K562 (cell line): ENCODE data around the gene FKBP3. TPM values are rescaled to one million over a fixed set of nuclear protein-coding genes. Genes with fewer than 3 reads are reported as not detected.

Experiments used
- ATAC-seq: fragments of 200-7000 bp; cut with Tn5 transposase; 3 replicates; pipeline ENCODE4 v1.9.1; 2020; ENCODE audit warnings: moderate library complexity
- BruUV-seq: library from RNA; stranded (reverse); fragments of 400-500 nt; replicated peaks from 2 replicates; lab custom pipeline; 2021; lab: Mats Ljungman, UMichigan
- CTCF ChIA-PET: fragments of 300-600 bp; formaldehyde crosslinking; extraction: SDS; loops from one replicate; lab custom pipeline; 2021; ENCODE audit warnings: low intra/inter-chr PET ratio; lab: Yijun Ruan, JAX
- POLR2A ChIA-PET: fragments of 300-600, 350-650 bp; sonication (Branson Sonifier 250); formaldehyde crosslinking; extraction: SDS; loops from one replicate; lab custom pipeline; 2021; ENCODE audit warnings: antibody characterized with exemption, inconsistent platforms; lab: Yijun Ruan, JAX
- DNase-seq, 4 experiments: peaks; one replicate each; pipeline versions ENCODE4 v3.0.0 to v3.0.0-alpha.2; 2011 to 2018; ENCODE audit warnings: low spot score in 3 of 4, mixed read lengths in 3 of 4; ENCODE audit errors: extremely low read depth in 1 of 4
- FAIRE-seq: peaks from 2 replicates; lab custom pipeline; 2011; peaks lifted over from hg19 to GRCh38; lab: Jason Lieb, UNC
- H2AFZ ChIP-seq: 2 replicates; pipeline ENCODE4 v1.6.0; 2011; ENCODE audit warnings: low read depth, low read length, control low read depth, inconsistent platforms
- H3K27ac ChIP-seq: fragments of 200-600 bp; 3 replicates; pipeline ENCODE4 v1.8.0; 2011; ENCODE audit warnings: low read depth, mild to moderate bottlenecking, control low read depth, inconsistent platforms, low read length, moderate library complexity, mixed read lengths; ENCODE audit errors: extremely low read depth
- H3K27me3 ChIP-seq, 2 experiments: fragments of 300-600 bp in 1 of 2; 2 replicates in 1 of 2; 3 replicates in 1 of 2; pipeline versions ENCODE4 v1.6.0 to v1.8.0; 2011; ENCODE audit warnings: inconsistent platforms in 2 of 2, low read length in 2 of 2, mild to moderate bottlenecking in 1 of 2, mixed read lengths in 1 of 2, moderate library complexity in 1 of 2; ENCODE audit not compliant: control insufficient read depth in 2 of 2, insufficient read depth in 2 of 2
- H3K36me3 ChIP-seq: fragments of 300-600 bp; 3 replicates; pipeline ENCODE4 v1.8.0; 2011; ENCODE audit warnings: mild to moderate bottlenecking, low read length, inconsistent platforms; ENCODE audit not compliant: control insufficient read depth, insufficient read depth
- H3K4me1 ChIP-seq, 2 experiments: fragments of 200-600 bp in 1 of 2; replicated peaks in 1 of 2; 2 replicates in 1 of 2; 3 replicates in 1 of 2; pipeline versions ENCODE4 v1.5.1 to v1.8.0; 2011; ENCODE audit warnings: inconsistent platforms in 2 of 2, low read length in 2 of 2, mild to moderate bottlenecking in 1 of 2, mixed read lengths in 1 of 2, moderate library complexity in 1 of 2; ENCODE audit not compliant: control insufficient read depth in 2 of 2, insufficient read depth in 2 of 2
- H3K4me2 ChIP-seq: 2 replicates; pipeline ENCODE4 v1.6.1; 2011; ENCODE audit warnings: low read length, control low read depth, inconsistent platforms, mixed read lengths; ENCODE audit not compliant: insufficient read depth
- H3K4me3 ChIP-seq: fragments of 200-600 bp; sonication (generic), shearing (Covaris generic); 2 replicates; pipeline ENCODE4 v1.5.1; 2016; ENCODE audit warnings: control low read depth, inconsistent platforms
- H3K79me2 ChIP-seq: fragments of 200-600 bp; 3 replicates; pipeline ENCODE4 v1.8.0; 2011; ENCODE audit warnings: low read length, inconsistent platforms; ENCODE audit not compliant: control insufficient read depth, insufficient read depth
- H3K9ac ChIP-seq, 2 experiments: 2 replicates each; pipeline versions ENCODE4 v1.6.0 to v1.6.1; 2011; ENCODE audit warnings: low read depth in 2 of 2, low read length in 2 of 2, control low read depth in 1 of 2, inconsistent platforms in 1 of 2, mild to moderate bottlenecking in 1 of 2, mixed read lengths in 1 of 2; ENCODE audit not compliant: insufficient read depth in 1 of 2
- H3K9me1 ChIP-seq: one replicate; pipeline ENCODE4 v1.6.0; 2011; ENCODE audit warnings: inconsistent platforms, mild to moderate bottlenecking, low read length, moderate library complexity; ENCODE audit not compliant: control insufficient read depth, insufficient read depth
- H3K9me3 ChIP-seq: replicated peaks from 2 replicates; pipeline ENCODE4 v1.5.1; 2011; ENCODE audit warnings: low read depth, low read length, inconsistent platforms; ENCODE audit not compliant: control insufficient read depth, insufficient read depth
- H4K20me1 ChIP-seq: replicated peaks from 2 replicates; pipeline ENCODE4 v1.6.1; 2011; ENCODE audit warnings: low read length, inconsistent platforms, mixed read lengths; ENCODE audit not compliant: control insufficient read depth, insufficient read depth
- FOXA3 ChIP-seq, 2 experiments: fragments of 450-650 bp in 1 of 2; sonication (generic) in 1 of 2; formaldehyde crosslinking; IDR thresholded peaks in 1 of 2; conservative IDR thresholded peaks in 1 of 2; 2 replicates each; pipeline versions ENCODE4 v1.4.0 to v1.8.0; 2020 to 2022; ENCODE audit warnings: mild to moderate bottlenecking in 2 of 2, missing genetic modification reagents in 1 of 2
- FOXP4 ChIP-seq: sonication (generic); formaldehyde crosslinking; IDR thresholded peaks from 2 replicates; pipeline ENCODE4 v1.8.0; 2022; ENCODE audit warnings: mild to moderate bottlenecking, missing genetic modification reagents, borderline replicate concordance
- HNRNPK ChIP-seq: fragments of 200-400 bp; formaldehyde crosslinking; IDR thresholded peaks from one replicate; pipeline ENCODE4 v1.6.1; 2018; ENCODE audit warnings: mild to moderate bottlenecking, low read depth, low read length; ENCODE audit not compliant: poor library complexity, severe bottlenecking
- ILK ChIP-seq: fragments of 450-650 bp; IDR thresholded peaks from 2 replicates; pipeline ENCODE4 v1.6.1; 2016; ENCODE audit warnings: missing genetic modification characterization, low read depth, mild to moderate bottlenecking, missing compliant biosample characterization, moderate library complexity, borderline replicate concordance
- KAT2B ChIP-seq: IDR thresholded peaks from one replicate; pipeline ENCODE4 v1.6.1; 2012; ENCODE audit warnings: low read depth, mild to moderate bottlenecking, control low read depth, inconsistent platforms, low read length, moderate library complexity
- NCOA2 ChIP-seq, 2 experiments: fragments of 450-650 bp; IDR thresholded peaks; 2 replicates each; pipeline ENCODE4 v1.6.1; 2018; ENCODE audit warnings: mild to moderate bottlenecking in 2 of 2, moderate library complexity in 1 of 2; ENCODE audit not compliant: partially characterized antibody in 2 of 2
- NFIC ChIP-seq: fragments of 450-650 bp; IDR thresholded peaks from 2 replicates; pipeline ENCODE4 v1.6.1; 2017; ENCODE audit warnings: mild to moderate bottlenecking, inconsistent platforms
- NFIX ChIP-seq: fragments of 250-450 bp; sonication (Bioruptor Pico); IDR thresholded peaks from 2 replicates; pipeline ENCODE4 v1.4.0; 2020; ENCODE audit warnings: low read depth, mild to moderate bottlenecking, moderate library complexity
- POLR2AphosphoS2 ChIP-seq: IDR thresholded peaks from 2 replicates; pipeline ENCODE4 v1.6.1; 2012; ENCODE audit warnings: low read length, improper control_type of control experiment
- PREB ChIP-seq: sonication (generic); formaldehyde crosslinking; IDR thresholded peaks from 2 replicates; pipeline ENCODE4 v1.8.1; 2023; ENCODE audit warnings: mild to moderate bottlenecking, missing genetic modification reagents
- RBM39 ChIP-seq: fragments of 200-400 bp; formaldehyde crosslinking; optimal IDR thresholded peaks from 2 replicates; pipeline ENCODE3; 2018; ENCODE audit warnings: low read depth, low read length
- SPI1 ChIP-seq: IDR thresholded peaks from 2 replicates; pipeline ENCODE4 v1.6.1; 2011; ENCODE audit warnings: low read depth, low read length, control low read depth, borderline replicate concordance
- ZBTB1 ChIP-seq: sonication (generic); formaldehyde crosslinking; IDR thresholded peaks from 2 replicates; pipeline ENCODE4 v1.8.1; 2023; ENCODE audit warnings: missing genetic modification reagents, low read depth, mild to moderate bottlenecking, borderline replicate concordance
- ZBTB26 ChIP-seq: fragments of 450-650 bp; formaldehyde crosslinking; IDR thresholded peaks from 2 replicates; pipeline ENCODE4 v1.4.0; 2022; ENCODE audit warnings: missing genetic modification characterization
- ZNF12 ChIP-seq: sonication (generic); formaldehyde crosslinking; IDR thresholded peaks from 2 replicates; pipeline ENCODE4 v1.4.0; 2020; ENCODE audit warnings: mild to moderate bottlenecking, missing genetic modification reagents
- ZNF175 ChIP-seq: fragments of 200-800 bp; sonication (Bioruptor generic); IDR thresholded peaks from 2 replicates; pipeline ENCODE4 v1.6.1; 2016; ENCODE audit warnings: low read depth, mild to moderate bottlenecking, missing genetic modification characterization, missing compliant biosample characterization
- WGBS: fragments of 100-300 bp; shearing (Covaris generic); methylation state at CpG from one replicate; pipeline ENCODE4 v1.1.6; 2016; ENCODE audit warnings: low coverage, mixed read lengths; ENCODE audit not compliant: insufficient coverage; ENCODE audit errors: missing lambda C conversion rate; 5-methylcytosine and 5-hydroxymethylcytosine counted together
- in situ Hi-C: fragments of 300-500 bp; cut with MboI; formaldehyde crosslinking; loops from 4 replicates; pipeline ENCODE4 v1.15.0; 2018; ENCODE audit warnings: inconsistent platforms, mixed read lengths
- intact Hi-C: fragments of 100-400 bp; cut with micrococcal nuclease; formaldehyde crosslinking; loops from 2 replicates; pipeline ENCODE4 v1.14.2; 2022
- polyA plus RNA-seq, 8 experiments: library from polyadenylated mRNA; depleted of rRNA in 4 of 8; stranded (reverse) in 5 of 8; unstranded in 3 of 8; fragments of >200 nt; fragmentation: Nextera tagmentation in 2 of 8; fragmentation: Illumina TruSeq in 1 of 8; extraction: Ambion mirVana in 2 of 8; extraction: Trizol in 1 of 8; gene quantifications; 2 replicates each; pipeline versions ENCODE4 v1.2.1 to v1.2.3, GENCODE V29; 2011 to 2014; ENCODE audit warnings: inconsistent platforms in 1 of 8, missing spikeins in 1 of 8
- total RNA-seq, 7 experiments: library from RNA; depleted of rRNA in 6 of 7; stranded (reverse); fragments of >200 nt in 6 of 7; fragmentation: Illumina TruSeq in 2 of 7; extraction: Trizol in 2 of 7; gene quantifications; 2 replicates each; pipeline versions ENCODE4 v1.2.1 to v1.2.3, GENCODE V29; 2011 to 2021; ENCODE audit warnings: low replicate concordance in 1 of 7

FKBP3 gene
- total and polyA plus RNA-seq, 9 of the 15 experiments (the other 6 are each of a cell fraction or from before 2014, with no cell fraction given), result 43.6 to 107 (median 65.2) TPM

GRCh38 chr14:45112896-45113781 is 21.1 kb downstream of the FKBP3 start:
- Histone ChIP-seq H3K9me3 (no peaks in the 10 kb centered on the region), H2AFZ (no peak overlapping the region), H3K9ac (no peak overlapping the region), H3K4me2 (no peak overlapping the region), H4K20me1 (no peaks in the 10 kb centered on the region; the same call in 1 of the 2 replicates), H3K4me3 (no peak overlapping the region), H3K27me3 (no peaks in the 10 kb centered on the region), H3K36me3 (peaks cover 93% of the 10 kb centered on the region), H3K4me1 (peaks cover 0 to 8% of the 10 kb centered on the region in 2 experiments; a peak in 1 of 5 replicates), H3K27ac (0 out of 3 replicates have a peak overlapping the region, but pooled peaks have one; percentile 39), H3K9me1 (no peaks in the 10 kb centered on the region), H3K79me2 (no peaks in the 10 kb centered on the region)
- ChIA-PET CTCF (no interaction called here), POLR2A (interaction anchor here (0.7 to 1.3 kb wide), 3 partner anchors 13 to 21 kb away, joined by 3 read pairs; partner anchors contain the start of gene FKBP3)
- BruUV-seq, result no TSS peak
- in situ Hi-C loops, result no loop called here
- 78% methylated on average over 6 of the region's 6 CpGs for WGBS
- ATAC-seq, result peak; percentile 38; the same call in 1 of the 3 replicates
- intact Hi-C loops, result no loop called here
- DNase-seq, result no peak
- FAIRE-seq, result no peak
- TF ChIP-seq SPI1 (no peak), PREB (CRISPR knock-in tag) (no peak), RBM39 (no peak), FOXP4 (CRISPR knock-in tag) (no peak), FOXA3 (CRISPR knock-in tag; conservative IDR thresholded peaks at IDR 0.05 in 1 of 2, IDR thresholded peaks at IDR 0.05 in 1 of 2) (peak in 1 of 2 experiments; percentile 37; a peak in 1 of 4 replicates), KAT2B (no peak), NFIX (CRISPR knock-in tag) (peak; percentile 92), NFIC (peak; percentile 96), ZNF175 (CRISPR knock-in tag) (no peak), HNRNPK (no peak), POLR2AphosphoS2 (0 out of 2 replicates have a peak, but pooled peaks have one; percentile 46), NCOA2 (IDR thresholded peaks at IDR 0.05; ENCODE audit: partially characterized antibody in 2 of 2) (no peak), ILK (tag) (no peak), ZBTB1 (CRISPR knock-in tag) (no peak), ZNF12 (CRISPR knock-in tag) (no peak), ZBTB26 (CRISPR knock-in tag) (no peak)
